GM19351 (cell line): ENCODE results near the gene UBE3B.

Source experiments
- ATAC-seq: cut with Tn5 transposase; IDR thresholded peaks from one replicate; pipeline ENCODE4 v1.9.1; 2021; ENCODE audit warnings: mild to moderate bottlenecking, moderate library complexity; ENCODE audit not compliant: unreplicated experiment

The UBE3B gene

DNA sequence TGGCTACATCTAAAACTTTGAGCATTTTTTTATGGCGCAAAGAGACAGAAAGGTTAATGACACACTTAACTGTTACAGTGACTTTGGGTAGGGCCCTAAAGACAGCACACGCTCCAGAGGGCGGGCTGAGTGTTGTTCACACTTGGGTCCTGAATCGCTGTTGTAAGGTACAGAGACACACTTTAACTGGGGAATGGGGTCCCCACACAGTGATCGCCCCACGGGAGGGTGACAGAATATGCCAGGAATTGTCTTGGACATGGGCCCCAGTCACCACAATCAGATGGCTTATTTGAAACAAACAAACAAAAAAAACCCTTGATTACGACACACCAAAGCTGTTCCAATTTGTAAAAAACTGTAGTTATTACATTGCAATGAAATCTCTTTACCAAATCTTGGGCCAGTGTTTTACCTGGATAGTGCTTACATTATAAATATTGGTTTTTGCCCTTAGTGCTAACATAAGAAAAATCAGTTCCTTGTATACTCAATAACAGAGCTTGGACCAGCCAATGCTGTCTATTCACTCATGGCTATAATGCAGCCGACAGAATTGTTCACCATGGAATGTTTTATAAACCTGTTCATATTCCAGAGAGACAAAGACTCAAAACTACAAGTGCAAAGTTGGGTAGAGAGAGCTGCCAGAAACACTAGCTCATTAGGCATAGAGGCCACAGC lies 28.6 kb upstream of the UBE3B start:
- no peak for ATAC-seq

- ATAC-seq, result no peak
Measured at GRCh38 chr12:109449845-109450532, 27.4 kb upstream of the UBE3B start.

DNA sequence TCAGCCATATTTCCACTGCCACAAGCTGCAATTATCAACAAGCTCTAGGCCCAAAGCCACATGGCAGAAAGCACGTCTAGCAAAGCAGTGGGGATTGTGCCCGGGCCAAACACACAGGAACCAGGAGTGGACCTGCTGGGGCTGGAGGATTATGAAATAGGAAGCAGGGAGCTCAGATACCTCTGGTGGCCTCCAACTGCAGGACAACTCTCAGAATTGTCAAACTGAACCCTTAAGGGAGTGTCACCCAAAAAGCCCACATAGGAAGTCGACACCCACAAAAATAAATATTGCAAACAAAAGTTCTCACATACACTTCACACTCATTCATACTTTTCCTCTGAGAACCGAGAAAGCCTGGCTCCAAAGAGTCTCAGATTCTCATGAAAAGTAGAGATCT lies 26.5 kb upstream of the UBE3B start:
- no peak for ATAC-seq

DNA sequence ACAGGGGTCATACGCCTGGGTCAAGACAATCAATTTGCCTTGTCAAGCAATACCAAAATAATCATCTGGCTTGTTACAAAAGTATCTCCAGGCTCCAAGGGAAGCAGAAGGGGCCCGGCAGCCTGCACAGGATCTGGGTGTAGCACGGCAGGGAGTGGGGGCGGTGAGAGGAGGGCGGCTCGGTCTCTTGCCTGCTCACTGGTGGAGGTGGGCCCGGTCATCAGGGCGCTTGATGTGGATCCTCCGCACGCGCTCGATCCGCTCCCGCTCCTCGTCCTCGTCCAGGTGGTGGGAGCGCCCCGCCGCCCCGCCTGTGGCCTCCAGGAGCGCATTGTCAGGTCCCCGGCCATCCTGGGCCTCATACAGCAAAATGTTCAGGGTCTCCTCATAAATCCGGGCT lies 26.0 kb upstream of the UBE3B start:
- no peak for ATAC-seq

- no peak for ATAC-seq
Measured at GRCh38 chr12:109452489-109452888, 24.9 kb upstream of the UBE3B start.

DNA sequence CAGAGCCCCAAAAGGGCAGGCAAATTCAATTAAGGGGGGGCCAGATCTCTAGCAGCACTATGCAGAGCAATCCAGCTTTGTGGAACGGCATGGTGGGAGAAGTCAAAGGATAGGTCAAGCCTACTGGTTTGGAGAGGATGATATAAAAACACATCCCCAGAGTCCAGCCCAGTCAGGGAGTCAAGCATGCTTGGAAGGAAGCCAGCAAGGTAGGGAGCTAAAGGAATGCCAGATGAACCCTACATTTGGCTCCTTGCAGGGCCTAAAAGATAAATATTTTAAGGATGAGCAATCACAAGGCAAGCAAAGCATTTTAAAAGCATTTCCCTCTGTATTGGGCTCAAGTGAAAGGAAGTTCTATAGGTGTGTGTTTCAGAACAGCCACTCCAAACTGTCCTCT lies 21.7 kb upstream of the UBE3B start:
- no peak for ATAC-seq

GRCh38 chr12:109458086-109458485 lies 19.3 kb upstream of the UBE3B start:
- no peak for ATAC-seq

DNA sequence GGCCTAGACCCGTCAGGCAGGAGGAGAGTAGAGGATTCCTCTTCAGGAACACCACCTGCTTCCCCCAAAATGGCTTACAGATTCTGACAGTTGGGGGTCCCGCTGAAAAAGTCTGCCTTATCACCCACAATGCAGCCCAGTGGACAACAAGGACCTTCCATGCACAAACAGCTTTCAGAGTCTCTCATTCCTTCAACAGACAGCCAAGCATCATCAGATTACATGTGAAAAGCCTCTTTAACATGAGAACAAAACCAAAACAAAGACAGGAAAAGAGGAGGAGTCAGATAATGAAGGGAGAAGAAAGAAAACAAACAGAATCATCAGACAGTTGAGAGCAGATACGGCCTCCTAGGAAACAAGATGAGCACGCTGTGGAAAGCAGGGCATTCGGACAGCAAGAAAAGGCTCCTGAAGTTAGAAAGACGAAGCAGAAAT lies 18.6 kb upstream of the UBE3B start:
- no peak for ATAC-seq

- no peak for ATAC-seq
Measured at GRCh38 chr12:109459247-109459646, 18.2 kb upstream of the UBE3B start.

DNA sequence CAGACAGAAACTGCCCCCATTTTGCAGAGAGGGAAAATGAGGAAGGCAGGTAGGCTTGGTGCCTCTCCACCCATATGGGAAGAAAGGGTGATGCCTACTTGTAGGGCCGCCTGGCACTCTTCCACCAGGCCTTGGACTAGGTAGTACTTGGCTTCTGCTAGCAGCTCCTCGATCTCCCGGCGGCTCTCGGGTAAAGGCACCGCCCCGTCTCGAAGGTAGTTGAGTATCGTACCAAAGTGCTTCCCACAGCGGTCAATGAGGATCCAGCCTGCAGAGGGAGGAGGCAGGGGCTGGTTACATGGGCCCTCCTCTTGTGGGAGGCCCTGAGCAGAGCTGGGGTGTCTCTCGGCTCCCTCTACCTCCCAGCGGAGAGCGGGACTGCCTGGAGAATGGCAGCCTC lies 16.9 kb upstream of the UBE3B start:
- ATAC-seq, result no peak

DNA sequence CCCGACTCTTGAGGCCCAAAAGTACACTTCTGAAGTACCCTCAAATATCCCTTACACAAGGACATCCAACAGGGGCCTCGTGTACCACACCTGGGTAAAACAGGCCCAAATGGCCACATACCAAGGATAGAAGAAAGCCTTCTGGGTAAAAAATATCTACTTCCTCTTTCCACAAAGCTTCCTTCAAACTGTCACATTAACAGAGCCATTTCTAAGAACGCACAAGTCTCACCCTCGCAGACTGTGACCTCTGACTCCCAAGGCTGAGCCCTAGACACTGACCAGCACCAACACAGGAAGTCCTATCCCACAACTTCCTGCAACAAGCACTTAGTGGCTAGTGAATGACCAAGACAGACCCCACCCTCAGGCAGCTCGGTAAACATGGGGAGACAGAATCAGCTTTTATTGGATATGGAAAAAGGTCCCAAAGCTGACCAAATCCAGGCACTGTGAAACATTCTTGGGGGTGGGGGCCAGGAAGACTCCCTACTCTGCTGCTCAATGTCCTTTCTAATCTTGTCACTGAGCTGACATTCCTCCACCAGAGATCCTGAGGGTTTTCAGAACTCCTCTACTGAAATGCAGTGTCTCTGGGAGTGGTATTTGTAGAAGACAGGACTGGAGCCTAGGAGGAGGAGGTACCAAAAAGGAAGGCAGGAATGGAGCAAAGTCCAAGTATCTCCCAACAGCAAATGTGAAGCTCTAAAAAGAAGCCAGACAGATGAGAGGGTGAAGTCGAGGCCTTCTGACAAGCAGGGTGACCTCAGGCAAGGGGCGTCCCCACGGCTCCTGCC lies 16.2 kb upstream of the UBE3B start:
- ATAC-seq, result no peak

- no peak for ATAC-seq
Measured at GRCh38 chr12:109461846-109462756, 15.3 kb upstream of the UBE3B start.

GRCh38 chr12:109462868-109463692 lies 14.4 kb upstream of the UBE3B start:
- no peak for ATAC-seq

DNA sequence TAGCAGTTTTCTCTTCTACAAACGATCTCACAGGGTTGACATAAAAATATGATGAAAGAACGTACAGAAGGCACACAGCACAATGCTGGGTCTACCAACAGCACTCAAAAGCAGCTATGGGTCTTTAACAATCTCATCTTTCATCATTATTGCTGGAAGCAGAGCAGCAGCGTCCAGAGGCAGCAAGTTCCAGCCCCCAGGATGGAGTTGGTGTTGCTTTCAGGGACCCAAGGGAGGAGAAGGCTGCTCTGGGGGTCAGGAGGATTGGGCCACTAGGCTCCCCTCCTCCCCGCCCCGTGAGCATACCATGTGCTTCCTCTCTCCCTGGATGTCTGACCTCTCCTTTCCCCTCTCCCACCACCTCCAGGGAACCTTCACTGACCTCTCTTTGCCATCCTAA lies 13.7 kb upstream of the UBE3B start:
- no peak for ATAC-seq

DNA sequence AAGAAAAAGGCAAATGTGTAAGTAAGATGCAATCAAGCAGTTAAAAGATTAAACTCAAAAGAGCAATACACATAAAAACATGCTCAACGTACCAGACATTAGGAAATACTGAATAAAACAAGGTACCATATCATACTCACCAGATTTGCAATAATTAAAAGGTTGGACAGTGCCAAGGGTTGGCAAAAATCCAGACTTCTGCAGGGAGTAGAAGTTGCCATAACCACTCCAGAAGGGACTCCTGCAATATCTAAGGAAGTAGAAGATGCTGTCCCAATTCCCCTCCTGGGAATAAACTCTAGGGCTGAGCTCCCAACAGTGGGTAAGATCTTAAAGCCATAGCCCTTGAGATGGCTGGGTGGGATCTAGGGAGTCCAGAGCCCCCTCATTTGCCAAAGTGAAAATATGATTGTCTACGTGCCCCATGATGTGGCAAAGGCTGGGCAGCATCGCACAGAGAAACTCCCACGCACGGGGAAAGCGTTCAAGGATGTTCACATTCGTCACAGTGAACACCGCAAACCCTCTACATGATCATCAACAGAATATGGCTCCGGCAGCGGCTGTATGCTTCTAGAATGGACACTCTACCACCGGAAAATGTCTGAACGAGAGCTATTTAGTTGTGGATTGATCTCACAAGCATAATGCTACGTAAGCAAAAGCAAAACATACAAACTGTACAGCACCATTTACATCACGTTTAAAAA lies 12.6 kb upstream of the UBE3B start:
- no peak for ATAC-seq

- no peak for ATAC-seq
Measured at GRCh38 chr12:109466305-109466704, 11.1 kb upstream of the UBE3B start.

GRCh38 chr12:109466821-109467220 lies 10.6 kb upstream of the UBE3B start:
- ATAC-seq, result no peak

- ATAC-seq, result no peak
Measured at GRCh38 chr12:109467978-109468676, 9.3 kb upstream of the UBE3B start.

- no peak for ATAC-seq
Measured at GRCh38 chr12:109469517-109469916, 7.9 kb upstream of the UBE3B start.
